Skin of body (tissue), 2 donors: Measurements from ENCODE around the gene RBP2. TPM values are rescaled to one million over a fixed set of nuclear protein-coding genes. Genes with fewer than 3 reads are reported as not detected.
A peak's percentile ranks its signal among the peaks of the same experiment; 100 is the strongest.

Source experiments
- DNase-seq: peaks from one replicate; lab custom pipeline; 2025; lab: John Stamatoyannopoulos, UW
- total RNA-seq: library from RNA; depleted of rRNA; stranded (reverse); fragments of >200 nt; gene quantifications from one replicate; pipeline ENCODE4 v1.2.3, GENCODE V29; 2014

Gene RBP2
- total RNA-seq, 1 donor from 2014 or later = not detected

- no peak for DNase-seq
These were observed 4.8 kb upstream of the RBP2 start for GRCh38 chr3:139481116-139481515.

GRCh38 chr3:139480585-139480984, 4.3 kb upstream of the RBP2 start:
- no peak for DNase-seq

- no peak for DNase-seq
These were observed 1.7 kb upstream of the RBP2 start for GRCh38 chr3:139477710-139478640.

GRCh38 chr3:139473155-139473771, 3.1 kb downstream of the RBP2 start:
- DNase-seq = no peak

GRCh38 chr3:139472380-139473010, 3.8 kb downstream of the RBP2 start:
- DNase-seq = no peak

- no peak for DNase-seq
These were observed 6.1 kb downstream of the RBP2 start for GRCh38 chr3:139470199-139470598.

- DNase-seq = no peak
These were observed 7.9 kb downstream of the RBP2 start for GRCh38 chr3:139468399-139468798.

GRCh38 chr3:139466360-139466759, 10.0 kb downstream of the RBP2 start:
- no peak for DNase-seq

- DNase-seq = no peak
These were observed 10.7 kb downstream of the RBP2 start for GRCh38 chr3:139465636-139466035.

GRCh38 chr3:139463466-139463865, 12.8 kb downstream of the RBP2 start:
- DNase-seq = peak; percentile 9

- DNase-seq = no peak
These were observed 15.8 kb downstream of the RBP2 start for GRCh38 chr3:139460529-139460928.

GRCh38 chr3:139460076-139460475, 16.2 kb downstream of the RBP2 start:
- peak; percentile 8 for DNase-seq

GRCh38 chr3:139458348-139458747, 18.0 kb downstream of the RBP2 start:
- DNase-seq = no peak

GRCh38 chr3:139457066-139457465, 19.2 kb downstream of the RBP2 start:
- DNase-seq = no peak

- no peak for DNase-seq
These were observed 19.9 kb downstream of the RBP2 start for GRCh38 chr3:139456386-139456785.

GRCh38 chr3:139455855-139456254, 20.5 kb downstream of the RBP2 start:
- no peak for DNase-seq

- DNase-seq = no peak
These were observed 21.1 kb downstream of the RBP2 start for GRCh38 chr3:139455206-139455605.

- no peak for DNase-seq
These were observed 22.0 kb downstream of the RBP2 start for GRCh38 chr3:139454346-139454745.

GRCh38 chr3:139450159-139450558, 26.2 kb downstream of the RBP2 start:
- no peak for DNase-seq

- no peak for DNase-seq
These were observed 26.8 kb downstream of the RBP2 start for GRCh38 chr3:139449566-139449965.

- no peak for DNase-seq
These were observed 28.2 kb downstream of the RBP2 start for GRCh38 chr3:139448104-139448503.

GRCh38 chr3:139447486-139447885, 28.8 kb downstream of the RBP2 start:
- DNase-seq = no peak
